ENCODE measurements around the gene RBPJ.
A peak's percentile ranks its signal among the peaks of the same experiment; 100 is the strongest.
"Not testable (repeated sequence)": the region's sequence is repeated elsewhere in the genome, so short reads cannot be mapped to it uniquely, and the experiment has no call there.

RBPJ gene

GRCh38 chr4:26311633-26312032, 9.2 kb upstream of the RBPJ start:
- no peak for DNase-seq (ENCODE audit: low read depth)
- no peak for TF ChIP-seq CTCF (conservative IDR thresholded peaks at IDR 0.05; ENCODE audit: low read depth, low read length)
- H3K4me3 ChIP-seq (ENCODE audit: low read depth, low read length): no peak overlapping the region

GRCh38 chr4:26315316-26315932, 5.4 kb upstream of the RBPJ start:
- DNase-seq (ENCODE audit: low read depth); H3K4me3 ChIP-seq (ENCODE audit: low read depth, low read length): not testable (repeated sequence)

GRCh38 chr4:26317766-26318165, 3.0 kb upstream of the RBPJ start:
- H3K4me3 ChIP-seq (ENCODE audit: low read depth, low read length): no peak overlapping the region
- no peak for TF ChIP-seq CTCF (conservative IDR thresholded peaks at IDR 0.05; ENCODE audit: low read depth, low read length)
- no peak for DNase-seq (ENCODE audit: low read depth)

- H3K4me3 ChIP-seq (ENCODE audit: low read depth, low read length): peak overlapping the region; percentile 85
- peak; percentile 24 for TF ChIP-seq CTCF (conservative IDR thresholded peaks at IDR 0.05; ENCODE audit: low read depth, low read length)
- DNase-seq (ENCODE audit: low read depth): peak; percentile 100
These were observed 1.3 kb upstream of the RBPJ start for GRCh38 chr4:26319467-26319948.

GRCh38 chr4:26319949-26320537, 771 bp upstream of the RBPJ start:
- peak overlapping the region; percentile 85 for H3K4me3 ChIP-seq (ENCODE audit: low read depth, low read length)
- DNase-seq (ENCODE audit: low read depth): peak; percentile 52
- no peak for TF ChIP-seq CTCF (conservative IDR thresholded peaks at IDR 0.05; ENCODE audit: low read depth, low read length)

GRCh38 chr4:26321373-26322221, 783 bp downstream of the RBPJ start:
- DNase-seq (ENCODE audit: low read depth): peak; percentile 60
- peak overlapping the region; percentile 85 for H3K4me3 ChIP-seq (ENCODE audit: low read depth, low read length)

More at GRCh38 chr4:26321373-26322221, 783 bp downstream of the RBPJ start:
- peak; percentile 18 for TF ChIP-seq CTCF (conservative IDR thresholded peaks at IDR 0.05; ENCODE audit: low read depth, low read length)
